ENCODE results near the gene TKT. TPM values are rescaled to one million over a fixed set of nuclear protein-coding genes. Genes with fewer than 3 reads are reported as not detected.

Gene TKT
- total RNA-seq, 1 experiment from 2014 or later, result 634 TPM

- no peak for TF ChIP-seq EZH2phosphoT487 (IDR thresholded peaks at IDR 0.05; ENCODE audit: borderline replicate concordance)
Measured at GRCh38 chr3:53226841-53227407, 28.9 kb downstream of the TKT start (continued).

GRCh38 chr3:53226142-53226840, 29.5 kb downstream of the TKT start:
- H3K27ac ChIP-seq (ENCODE audit: low read depth, low read length), result no peak overlapping the region
- ChIA-PET RAD21 (ENCODE audit: low non-redundant PET in 1 of 2, low total read pairs in 2 of 2, uncharacterized antibody in 2 of 2, unreplicated experiment in 2 of 2) (no interaction called here), CTCF (no interaction called here), POLR2A (no interaction called here)
- H3K27me3 ChIP-seq (ENCODE audit: insufficient read depth, low read length), result no peaks in the 10 kb centered on the region
- intact Hi-C loops (cut with micrococcal nuclease), result no loop called here
- H3K9me2 ChIP-seq (ENCODE audit: insufficient read depth), result no peaks in the 10 kb centered on the region
- H4K20me1 ChIP-seq (ENCODE audit: insufficient read depth), result no peaks in the 10 kb centered on the region
- H3K36me3 ChIP-seq (ENCODE audit: control insufficient read depth in 1 of 2, insufficient read depth in 2 of 2, low read length in 2 of 2), result peaks cover 39 to 84% of the 10 kb centered on the region in 2 experiments; a peak in 3 of 4 replicates
- no peak for ATAC-seq
- no peak for TF ChIP-seq JUND (IDR thresholded peaks at IDR 0.05)
- 0 out of 2 replicates have a peak, but pooled peaks have one; percentile 11 for TF ChIP-seq POLR2AphosphoS5 (IDR thresholded peaks at IDR 0.05; ENCODE audit: low read depth, low read length)
- H3K9ac ChIP-seq (ENCODE audit: low read length), result no peak overlapping the region
- H3K4me1 ChIP-seq (ENCODE audit: control insufficient read depth in 1 of 2, insufficient read depth in 2 of 2, low read length in 2 of 2), result no peaks in the 10 kb centered on the region
- H3K9me3 ChIP-seq (ENCODE audit: control insufficient read depth in 1 of 2, insufficient read depth in 1 of 2, low read depth in 1 of 2, low read length in 2 of 2), result no peaks in the 10 kb centered on the region
- no peak overlapping the region for H3K4me3 ChIP-seq (replicated peaks in 1 of 2; ENCODE audit: low read depth in 1 of 2, low read length in 2 of 2)
- H2AFZ ChIP-seq (ENCODE audit: low read depth, low read length, poor library complexity, severe bottlenecking), result no peak overlapping the region
- no peak overlapping the region for H3K4me2 ChIP-seq (ENCODE audit: low read length)
- DNase-seq (ENCODE audit: low read depth, low spot score), result no peak
- BruUV-seq (replicated peaks), result no TSS peak
- H3K79me2 ChIP-seq (ENCODE audit: insufficient read depth, low read length), result peaks cover 4% of the 10 kb centered on the region; the same call in 1 of the 2 replicates

- DNase-seq (ENCODE audit: low read depth, low spot score) (no peak), ATAC-seq (no peak)
- Histone ChIP-seq H3K9me2 (ENCODE audit: insufficient read depth) (no peaks in the 10 kb centered on the region), H3K4me3 (replicated peaks in 1 of 2; ENCODE audit: low read depth in 1 of 2, low read length in 2 of 2) (no peak overlapping the region), H4K20me1 (ENCODE audit: insufficient read depth) (no peaks in the 10 kb centered on the region), H3K79me2 (ENCODE audit: insufficient read depth, low read length) (peaks cover 4% of the 10 kb centered on the region; the same call in 1 of the 2 replicates), H2AFZ (ENCODE audit: low read depth, low read length, poor library complexity, severe bottlenecking) (no peak overlapping the region), H3K36me3 (ENCODE audit: control insufficient read depth in 1 of 2, insufficient read depth in 2 of 2, low read length in 2 of 2) (peaks cover 33 to 77% of the 10 kb centered on the region in 2 experiments; a peak in 3 of 4 replicates), H3K27ac (ENCODE audit: low read depth, low read length) (no peak overlapping the region), H3K9me3 (ENCODE audit: control insufficient read depth in 1 of 2, insufficient read depth in 1 of 2, low read depth in 1 of 2, low read length in 2 of 2) (no peaks in the 10 kb centered on the region), H3K27me3 (ENCODE audit: insufficient read depth, low read length) (no peaks in the 10 kb centered on the region), H3K4me1 (ENCODE audit: control insufficient read depth in 1 of 2, insufficient read depth in 2 of 2, low read length in 2 of 2) (no peaks in the 10 kb centered on the region), H3K9ac (ENCODE audit: low read length) (no peak overlapping the region), H3K4me2 (ENCODE audit: low read length) (no peak overlapping the region)
- no TSS peak for BruUV-seq (replicated peaks)
- no peak for TF ChIP-seq MAX (IDR thresholded peaks at IDR 0.05)
- TF ChIP-seq YY1 (IDR thresholded peaks at IDR 0.05; ENCODE audit: extremely low read depth, insufficient replicate concordance, low read depth, low read length), result no peak
- no peak for TF ChIP-seq EZH2phosphoT487 (IDR thresholded peaks at IDR 0.05; ENCODE audit: borderline replicate concordance)
- no peak for TF ChIP-seq FOSL1 (IDR thresholded peaks at IDR 0.05; ENCODE audit: low read depth)
- TF ChIP-seq SIN3A (IDR thresholded peaks at IDR 0.05; ENCODE audit: low read depth), result no peak
- no peak for TF ChIP-seq ZFX (IDR thresholded peaks at IDR 0.05)
- TF ChIP-seq REST (IDR thresholded peaks at IDR 0.05; ENCODE audit: low read depth), result no peak
- TF ChIP-seq SRF (IDR thresholded peaks at IDR 0.05; ENCODE audit: low read depth), result no peak
- no peak for TF ChIP-seq ELF1 (IDR thresholded peaks at IDR 0.05; ENCODE audit: borderline replicate concordance, low read depth)
- TF ChIP-seq TCF7L2 (IDR thresholded peaks at IDR 0.05; ENCODE audit: borderline replicate concordance, extremely low read depth, insufficient read depth, insufficient read length), result no peak
- no peak for TF ChIP-seq EGR1 (IDR thresholded peaks at IDR 0.05; ENCODE audit: low read depth)
- ChIA-PET RAD21 (ENCODE audit: low non-redundant PET in 1 of 2, low total read pairs in 2 of 2, uncharacterized antibody in 2 of 2, unreplicated experiment in 2 of 2) (no interaction called here), POLR2A (no interaction called here), CTCF (no interaction called here)
- intact Hi-C loops (cut with micrococcal nuclease), result no loop called here
Measured at GRCh38 chr3:53225651-53226050, 30.2 kb downstream of the TKT start.

Data from HCT116 (cell line).